ENCODE results near the gene PRSS22. TPM values are rescaled to one million over a fixed set of nuclear protein-coding genes. Genes with fewer than 3 reads are reported as not detected.
"Not testable (repeated sequence)": the region's sequence is repeated elsewhere in the genome, so short reads cannot be mapped to it uniquely, and the experiment has no call there.

Gene PRSS22
- not detected in 2 replicates for total RNA-seq (2014; rRNA removed; shearing (Covaris generic); ENCODE audit: low replicate concordance)

- Histone ChIP-seq H3K79me2 (ENCODE audit: low read length) (no peaks in the 10 kb centered on the region), H3K27ac (ENCODE audit: low read length) (no peak within 1 kb of the TSS), H3K4me3 (ENCODE audit: low read length) (no peak within 1 kb of the TSS), H3K4me1 (ENCODE audit: low read length) (no peaks in the 10 kb centered on the region), H4K20me1 (ENCODE audit: insufficient read depth, low read depth, low read length) (no peaks in the 10 kb centered on the region), H3K9me3 (ENCODE audit: low read length) (peaks cover 6% of the 10 kb centered on the region), H3K9ac (ENCODE audit: low read length) (no peak within 1 kb of the TSS), H3K36me3 (ENCODE audit: insufficient read depth, low read length) (no peaks in the 10 kb centered on the region), H2AFZ (ENCODE audit: low read length) (no peak within 1 kb of the TSS), H3K4me2 (ENCODE audit: low read depth, low read length, poor library complexity, severe bottlenecking) (no peak within 1 kb of the TSS), H3K27me3 (ENCODE audit: low read length) (no peaks in the 10 kb centered on the region), H3K9me2 (replicated peaks; ENCODE audit: insufficient read depth, low read length) (no peaks in the 10 kb centered on the region)
- peak; percentile 45 for DNase-seq
Observed at GRCh38 chr16:2857451-2858244, at the start of gene PRSS22. Gene PRSS22, minus strand, starts transcription at chr16:2858170. Its CDS starts 66 bp downstream, at chr16:2858104.

DNA sequence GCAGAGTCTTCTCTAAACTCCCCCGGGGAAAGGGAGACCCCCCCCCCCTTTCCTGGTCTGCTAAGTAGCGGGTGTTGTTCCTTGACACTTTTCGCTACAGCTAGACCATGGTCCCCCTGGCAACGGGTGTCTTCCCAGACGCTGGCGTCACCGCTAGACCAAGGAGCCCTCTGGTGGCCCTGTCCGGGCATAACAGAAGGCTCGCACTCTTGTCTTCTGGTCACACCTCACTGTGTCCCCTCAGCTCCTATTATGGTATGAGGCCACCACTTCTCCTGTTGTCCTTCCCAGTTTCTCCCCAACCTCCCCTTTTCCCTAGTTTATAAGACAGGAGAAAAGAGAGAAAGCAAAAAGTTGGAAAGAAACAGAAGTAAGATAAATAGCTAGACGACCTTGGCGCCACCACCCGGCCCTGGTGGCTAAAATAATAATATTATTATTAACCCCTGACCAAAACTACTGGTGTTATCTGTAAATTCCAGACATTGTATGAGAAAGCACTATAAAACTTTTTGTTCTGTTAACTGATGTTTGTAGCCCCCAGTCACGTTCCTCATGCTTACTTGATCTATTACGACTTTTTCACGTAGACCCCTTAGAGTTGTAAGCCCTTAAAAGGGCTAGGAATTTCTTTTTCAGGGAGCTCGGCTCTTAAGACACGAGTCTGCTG, 49.2 kb upstream of the PRSS22 start:
- H3K36me3 ChIP-seq (ENCODE audit: insufficient read depth, low read length); H3K79me2 ChIP-seq (ENCODE audit: low read length); H3K27ac ChIP-seq (ENCODE audit: low read length); H4K20me1 ChIP-seq (ENCODE audit: insufficient read depth, low read depth, low read length); H3K27me3 ChIP-seq (ENCODE audit: low read length); H2AFZ ChIP-seq (ENCODE audit: low read length); H3K9me3 ChIP-seq (ENCODE audit: low read length); H3K9me2 ChIP-seq (replicated peaks; ENCODE audit: insufficient read depth, low read length); H3K9ac ChIP-seq (ENCODE audit: low read length); H3K4me3 ChIP-seq (ENCODE audit: low read length): not testable (repeated sequence)
- DNase-seq: peak; percentile 76
- Histone ChIP-seq H3K4me2 (ENCODE audit: low read depth, low read length, poor library complexity, severe bottlenecking) (peak overlapping the region; percentile 42), H3K4me1 (ENCODE audit: low read length) (peaks cover 28% of the 10 kb centered on the region)

DNA sequence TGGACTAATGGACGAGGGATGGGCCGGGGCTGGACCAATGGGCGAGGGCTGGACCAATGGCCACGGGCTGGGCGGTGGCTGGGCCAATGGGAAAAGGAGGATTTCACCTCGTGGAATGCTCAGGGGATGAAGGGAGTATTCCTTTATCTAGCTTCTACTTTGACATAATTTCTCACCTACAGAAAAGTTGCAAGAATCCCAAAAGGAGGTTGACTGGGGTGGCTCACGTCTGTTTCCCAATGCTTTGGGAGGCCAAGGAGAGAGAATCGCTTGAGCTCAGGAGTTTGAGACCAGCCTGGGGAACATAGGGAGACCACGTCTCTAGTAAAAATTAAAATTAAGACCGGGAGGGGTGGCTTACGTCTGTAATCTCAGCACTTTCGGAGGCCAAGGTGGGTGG, 48.0 kb upstream of the PRSS22 start:
- no peak overlapping the region for H3K27ac ChIP-seq (ENCODE audit: low read length)
- H3K36me3 ChIP-seq (ENCODE audit: insufficient read depth, low read length): no peaks in the 10 kb centered on the region
- no peaks in the 10 kb centered on the region for H3K9me3 ChIP-seq (ENCODE audit: low read length)
- H3K79me2 ChIP-seq (ENCODE audit: low read length): no peaks in the 10 kb centered on the region
- H3K9ac ChIP-seq (ENCODE audit: low read length): no peak overlapping the region
- H3K4me3 ChIP-seq (ENCODE audit: low read length): peak overlapping the region; percentile 30; the same call in 1 of the 2 replicates
- no peak for DNase-seq
- peak overlapping the region; percentile 56 for H3K4me2 ChIP-seq (ENCODE audit: low read depth, low read length, poor library complexity, severe bottlenecking)
- no peaks in the 10 kb centered on the region for H4K20me1 ChIP-seq (ENCODE audit: insufficient read depth, low read depth, low read length)
- H2AFZ ChIP-seq (ENCODE audit: low read length): no peak overlapping the region
- peaks cover 23% of the 10 kb centered on the region for H3K4me1 ChIP-seq (ENCODE audit: low read length)
- H3K27me3 ChIP-seq (ENCODE audit: low read length): no peaks in the 10 kb centered on the region
- H3K9me2 ChIP-seq (replicated peaks; ENCODE audit: insufficient read depth, low read length): no peaks in the 10 kb centered on the region

GRCh38 chr16:2905241-2905987, 47.4 kb upstream of the PRSS22 start:
- no peaks in the 10 kb centered on the region for H3K36me3 ChIP-seq (ENCODE audit: insufficient read depth, low read length)
- H3K4me2 ChIP-seq (ENCODE audit: low read depth, low read length, poor library complexity, severe bottlenecking): peak overlapping the region; percentile 90
- H3K27me3 ChIP-seq (ENCODE audit: low read length): no peaks in the 10 kb centered on the region
- H3K27ac ChIP-seq (ENCODE audit: low read length): peak overlapping the region; percentile 77
- peaks cover 17% of the 10 kb centered on the region for H3K4me1 ChIP-seq (ENCODE audit: low read length)
- H4K20me1 ChIP-seq (ENCODE audit: insufficient read depth, low read depth, low read length): no peaks in the 10 kb centered on the region
- H2AFZ ChIP-seq (ENCODE audit: low read length): no peak overlapping the region
- no peaks in the 10 kb centered on the region for H3K79me2 ChIP-seq (ENCODE audit: low read length)
- peak overlapping the region; percentile 76 for H3K4me3 ChIP-seq (ENCODE audit: low read length)
- DNase-seq: peak; percentile 100
- H3K9ac ChIP-seq (ENCODE audit: low read length): peak overlapping the region; percentile 91
- H3K9me3 ChIP-seq (ENCODE audit: low read length): no peaks in the 10 kb centered on the region
- no peaks in the 10 kb centered on the region for H3K9me2 ChIP-seq (replicated peaks; ENCODE audit: insufficient read depth, low read length)

DNA sequence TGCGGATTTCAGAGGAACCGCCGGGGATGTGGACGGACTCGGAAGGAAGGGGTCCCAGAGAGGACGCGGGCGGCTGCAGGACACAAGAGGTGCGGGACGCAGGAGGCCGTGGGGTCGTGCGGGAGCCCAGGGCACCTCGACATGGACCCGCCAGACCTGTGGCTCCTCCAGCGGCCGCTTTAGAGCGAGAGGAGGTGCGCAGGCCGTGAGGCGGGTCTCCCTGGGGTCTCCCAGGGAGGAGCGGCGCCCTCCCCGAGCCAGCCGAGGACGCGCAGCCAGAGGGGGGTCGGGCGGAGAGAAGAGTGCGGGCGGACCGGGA, 46.9 kb upstream of the PRSS22 start:
- Histone ChIP-seq H3K79me2 (ENCODE audit: low read length) (no peaks in the 10 kb centered on the region), H4K20me1 (ENCODE audit: insufficient read depth, low read depth, low read length) (no peaks in the 10 kb centered on the region), H3K4me3 (ENCODE audit: low read length) (peak overlapping the region; percentile 76)

GRCh38 chr16:2904100-2904921, 46.3 kb upstream of the PRSS22 start:
- H2AFZ ChIP-seq (ENCODE audit: low read length): peak overlapping the region; percentile 91; the same call in 1 of the 2 replicates
- H3K79me2 ChIP-seq (ENCODE audit: low read length): no peaks in the 10 kb centered on the region
- peak overlapping the region; percentile 91 for H3K9ac ChIP-seq (ENCODE audit: low read length)
- H3K4me2 ChIP-seq (ENCODE audit: low read depth, low read length, poor library complexity, severe bottlenecking): peak overlapping the region; percentile 90
- H3K4me3 ChIP-seq (ENCODE audit: low read length): peak overlapping the region; percentile 76
- no peaks in the 10 kb centered on the region for H3K9me2 ChIP-seq (replicated peaks; ENCODE audit: insufficient read depth, low read length)
- peak; percentile 94 for DNase-seq
- no peaks in the 10 kb centered on the region for H4K20me1 ChIP-seq (ENCODE audit: insufficient read depth, low read depth, low read length)
- H3K4me1 ChIP-seq (ENCODE audit: low read length): peaks cover 14% of the 10 kb centered on the region
- no peaks in the 10 kb centered on the region for H3K27me3 ChIP-seq (ENCODE audit: low read length)
- H3K36me3 ChIP-seq (ENCODE audit: insufficient read depth, low read length): no peaks in the 10 kb centered on the region
- no peaks in the 10 kb centered on the region for H3K9me3 ChIP-seq (ENCODE audit: low read length)
- peak overlapping the region; percentile 77 for H3K27ac ChIP-seq (ENCODE audit: low read length)

More for the DNA sequence above, 46.9 kb upstream of the PRSS22 start:
- no peak overlapping the region for H2AFZ ChIP-seq (ENCODE audit: low read length)
- peak overlapping the region; percentile 77 for H3K27ac ChIP-seq (ENCODE audit: low read length)
- no peaks in the 10 kb centered on the region for H3K9me2 ChIP-seq (replicated peaks; ENCODE audit: insufficient read depth, low read length)
- no peaks in the 10 kb centered on the region for H3K36me3 ChIP-seq (ENCODE audit: insufficient read depth, low read length)
- peak overlapping the region; percentile 91 for H3K9ac ChIP-seq (ENCODE audit: low read length)
- H3K9me3 ChIP-seq (ENCODE audit: low read length): no peaks in the 10 kb centered on the region
- DNase-seq: no peak
- H3K27me3 ChIP-seq (ENCODE audit: low read length): no peaks in the 10 kb centered on the region
- H3K4me2 ChIP-seq (ENCODE audit: low read depth, low read length, poor library complexity, severe bottlenecking): peak overlapping the region; percentile 90
- peaks cover 14% of the 10 kb centered on the region for H3K4me1 ChIP-seq (ENCODE audit: low read length)

DNA sequence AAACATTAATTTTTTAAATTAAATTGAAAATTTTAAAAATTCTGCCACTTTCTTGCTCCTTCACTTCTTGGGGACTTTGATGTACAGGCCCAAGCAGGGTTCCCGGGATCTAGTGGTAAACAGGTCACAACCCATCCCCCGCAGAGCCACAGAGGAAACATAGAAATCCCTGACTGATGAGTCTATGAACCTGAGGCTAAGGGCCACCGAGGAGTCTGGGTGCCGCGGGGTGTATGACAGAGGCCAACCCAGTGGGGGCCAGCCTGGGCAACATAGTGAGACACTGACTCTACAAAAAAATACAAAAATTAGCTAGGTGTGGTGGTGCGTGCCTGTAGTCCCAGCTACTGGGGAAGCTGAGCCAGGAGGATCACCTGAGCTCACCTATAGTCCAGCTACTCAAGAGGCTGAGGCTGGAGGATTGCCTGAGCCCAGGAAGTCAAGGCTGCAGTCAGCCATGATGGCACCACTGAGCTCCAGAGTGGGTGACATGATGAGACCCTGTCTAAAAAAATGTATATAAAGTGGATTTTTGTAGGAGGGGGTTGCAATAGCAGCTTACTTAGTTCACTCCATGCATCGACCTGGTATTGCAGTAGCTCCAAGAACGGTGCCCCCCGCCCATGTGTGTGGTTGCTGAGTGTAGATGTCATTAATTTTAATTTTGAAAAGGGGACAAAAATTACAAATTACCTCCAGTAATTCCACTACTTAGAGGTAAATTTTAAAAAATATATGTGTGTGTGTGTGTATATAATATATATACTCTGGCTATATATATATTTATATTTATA, 44.6 kb upstream of the PRSS22 start:
- Histone ChIP-seq H3K9ac (ENCODE audit: low read length) (no peak overlapping the region), H3K9me2 (replicated peaks; ENCODE audit: insufficient read depth, low read length) (no peaks in the 10 kb centered on the region), H3K9me3 (ENCODE audit: low read length) (no peaks in the 10 kb centered on the region), H3K27ac (ENCODE audit: low read length) (no peak overlapping the region), H3K4me1 (ENCODE audit: low read length) (peaks cover 18% of the 10 kb centered on the region), H2AFZ (ENCODE audit: low read length) (no peak overlapping the region), H3K4me3 (ENCODE audit: low read length) (no peak overlapping the region), H3K4me2 (ENCODE audit: low read depth, low read length, poor library complexity, severe bottlenecking) (no peak overlapping the region), H4K20me1 (ENCODE audit: insufficient read depth, low read depth, low read length) (no peaks in the 10 kb centered on the region), H3K36me3 (ENCODE audit: insufficient read depth, low read length) (no peaks in the 10 kb centered on the region), H3K79me2 (ENCODE audit: low read length) (no peaks in the 10 kb centered on the region), H3K27me3 (ENCODE audit: low read length) (no peaks in the 10 kb centered on the region)
- DNase-seq: peak; percentile 39
